Measurements from ENCODE around the gene ATRAID.
"Not testable (repeated sequence)": the region's sequence is repeated elsewhere in the genome, so short reads cannot be mapped to it uniquely, and the experiment has no call there.

ATRAID gene

DNA sequence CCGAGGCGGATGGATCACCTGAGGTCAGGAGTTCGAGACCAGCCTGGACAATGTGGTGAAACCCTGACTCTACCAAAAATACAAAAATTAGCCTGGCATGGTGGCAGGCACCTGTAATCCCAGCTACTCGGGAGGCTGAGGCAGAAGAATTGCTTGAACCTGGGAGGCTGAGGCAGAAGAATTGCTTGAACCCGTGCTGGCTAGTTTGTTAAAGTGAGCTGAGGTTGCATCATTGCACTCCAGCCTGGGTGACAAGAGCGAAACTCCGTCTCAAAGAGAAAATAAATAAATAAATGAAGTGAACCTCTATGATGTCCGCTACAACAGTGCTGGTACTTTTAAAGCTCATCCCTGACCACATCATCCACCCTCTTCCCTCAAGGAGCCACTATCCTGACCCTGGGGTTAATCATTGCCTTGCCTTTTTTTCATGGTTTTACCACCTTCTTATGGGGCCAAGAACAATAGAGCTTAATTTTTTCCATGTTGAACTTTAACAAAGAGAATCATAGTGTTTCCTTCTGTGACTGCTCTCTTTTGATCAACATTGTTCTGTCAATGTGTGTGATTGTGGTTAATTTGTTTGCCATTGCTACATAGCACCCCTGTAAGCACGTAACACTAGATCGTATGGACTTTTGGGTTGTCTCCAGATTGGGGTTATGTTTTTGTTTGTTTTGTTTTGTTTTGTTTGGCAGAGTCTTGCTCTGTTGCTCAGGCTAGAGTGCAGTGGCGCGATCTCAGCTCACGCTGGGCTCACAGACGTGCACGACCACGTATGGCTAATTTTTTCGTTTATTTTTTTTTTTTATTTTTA, 17.1 kb upstream of the ATRAID start:
- no peak for DNase-seq

GRCh38 chr2:27195799-27196198, 16.0 kb upstream of the ATRAID start:
- DNase-seq, result not testable (repeated sequence)

DNA sequence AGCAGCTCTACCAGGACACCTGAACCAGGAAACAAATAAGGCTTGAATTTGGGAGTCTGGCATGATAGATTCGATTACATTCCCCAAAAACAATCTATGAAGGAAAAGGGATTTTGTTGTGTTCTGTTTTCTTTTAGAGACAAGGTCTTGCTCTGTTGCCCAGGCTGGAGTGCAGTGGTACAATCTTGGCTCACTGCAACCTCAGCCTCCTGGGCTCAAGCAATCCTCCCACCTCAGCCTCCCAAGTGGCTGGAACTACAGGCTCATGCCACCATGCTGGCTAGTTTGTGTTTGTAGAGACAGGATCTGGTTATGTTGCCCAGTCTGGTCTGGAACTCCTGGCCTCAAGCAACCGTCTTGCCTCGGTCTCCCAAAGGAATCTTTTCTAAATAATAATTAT, 13.8 kb upstream of the ATRAID start:
- DNase-seq, result not testable (repeated sequence)

DNA sequence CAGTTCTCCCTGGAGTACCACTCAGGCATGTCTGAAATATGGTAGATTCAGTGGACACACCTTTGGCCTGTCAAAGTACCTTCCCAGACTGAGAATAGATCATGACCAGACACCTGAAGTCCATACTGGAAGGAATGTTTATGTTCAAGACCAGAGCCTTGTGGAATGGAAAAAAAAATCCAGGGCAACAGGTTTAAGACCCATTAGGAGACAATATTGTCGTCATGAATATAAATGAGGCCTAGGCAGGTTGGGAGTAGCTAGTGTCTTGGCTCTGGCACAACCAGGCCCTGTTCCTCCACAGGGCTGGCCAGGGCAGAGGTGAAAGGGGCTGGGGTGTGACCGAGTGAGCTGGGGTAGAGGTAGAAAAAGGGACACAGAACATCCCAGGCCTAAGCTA, 13.2 kb upstream of the ATRAID start:
- no peak for DNase-seq

DNA sequence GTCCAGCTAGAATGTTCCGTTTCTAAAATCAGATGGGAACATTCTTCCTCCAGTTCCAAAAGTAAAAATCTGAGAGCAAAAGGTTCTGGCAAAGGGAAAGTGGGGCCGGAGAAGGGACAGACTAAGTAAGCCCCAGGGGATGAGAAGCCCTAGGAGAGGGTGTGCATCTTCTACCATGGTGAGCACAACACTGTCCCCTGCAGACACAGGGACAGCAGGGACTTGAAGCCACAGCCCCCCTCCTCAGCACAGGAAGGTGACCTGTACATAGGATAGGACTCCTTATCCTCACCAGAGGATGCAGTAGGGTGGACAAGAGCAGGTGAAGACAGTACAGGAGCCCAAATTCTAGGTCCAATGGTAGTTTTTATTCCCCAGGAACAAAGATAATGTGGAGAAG, 12.6 kb upstream of the ATRAID start:
- DNase-seq, result no peak

DNA sequence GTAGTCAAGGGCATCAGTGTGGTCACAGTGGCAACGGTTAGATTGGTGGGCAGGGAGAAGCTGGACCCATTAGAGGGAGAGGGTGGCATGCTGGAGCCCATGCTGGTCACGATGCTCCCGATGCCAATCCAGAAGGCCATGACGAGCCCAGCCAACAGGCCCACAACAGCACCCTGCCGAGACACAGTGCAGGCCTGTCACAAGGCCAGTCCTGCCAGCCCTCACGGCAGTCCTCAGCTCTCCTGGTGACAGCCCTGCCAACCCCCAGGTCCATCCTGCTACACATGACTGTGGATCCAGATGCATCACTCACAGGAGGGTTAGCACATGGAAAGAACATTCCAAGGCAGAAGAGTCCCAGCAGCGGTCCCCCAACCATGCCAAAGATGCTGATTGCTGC, 10.2 kb upstream of the ATRAID start:
- DNase-seq, result no peak

DNA sequence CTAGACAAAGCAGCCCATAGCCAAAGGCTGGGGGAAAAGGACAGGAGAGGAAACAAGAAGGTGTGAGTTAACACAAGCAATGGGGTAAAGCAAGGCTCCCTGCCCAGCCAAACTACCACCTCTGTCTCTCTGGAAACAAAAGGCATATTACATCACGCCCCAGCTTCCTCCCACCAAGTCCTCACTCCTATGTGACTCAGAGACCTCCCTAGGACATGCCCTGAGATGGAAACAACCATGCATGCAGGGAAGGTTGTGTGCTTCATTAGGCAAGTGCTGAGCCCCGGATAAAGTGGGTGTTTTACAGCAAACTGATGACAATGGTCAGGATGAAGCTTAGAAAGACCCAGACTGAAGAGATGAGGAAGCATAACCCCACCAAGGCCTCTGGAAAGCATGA, 9.0 kb upstream of the ATRAID start:
- no peak for DNase-seq

DNA sequence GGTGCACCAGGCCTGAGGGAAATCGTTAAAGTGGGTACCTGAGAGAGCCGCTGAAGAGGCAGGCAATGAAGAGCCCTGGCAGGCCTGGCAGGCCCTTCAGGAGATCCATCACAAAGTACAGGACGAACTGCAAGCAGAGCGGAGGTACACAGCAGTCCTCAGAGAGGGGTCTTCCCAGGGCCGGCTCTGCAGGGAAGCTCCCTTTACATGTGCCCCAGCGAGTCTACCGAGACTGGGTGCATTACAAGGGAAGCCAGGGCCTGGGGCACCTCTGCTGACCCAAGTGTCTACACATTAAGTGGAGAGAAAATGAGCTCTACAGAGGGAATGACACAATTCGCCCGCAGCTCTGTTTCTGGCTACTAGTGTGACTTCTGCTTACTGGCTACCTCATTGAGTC, 8.1 kb upstream of the ATRAID start:
- DNase-seq, result no peak

GRCh38 chr2:27204566-27204965, 7.3 kb upstream of the ATRAID start:
- no peak for DNase-seq

DNA sequence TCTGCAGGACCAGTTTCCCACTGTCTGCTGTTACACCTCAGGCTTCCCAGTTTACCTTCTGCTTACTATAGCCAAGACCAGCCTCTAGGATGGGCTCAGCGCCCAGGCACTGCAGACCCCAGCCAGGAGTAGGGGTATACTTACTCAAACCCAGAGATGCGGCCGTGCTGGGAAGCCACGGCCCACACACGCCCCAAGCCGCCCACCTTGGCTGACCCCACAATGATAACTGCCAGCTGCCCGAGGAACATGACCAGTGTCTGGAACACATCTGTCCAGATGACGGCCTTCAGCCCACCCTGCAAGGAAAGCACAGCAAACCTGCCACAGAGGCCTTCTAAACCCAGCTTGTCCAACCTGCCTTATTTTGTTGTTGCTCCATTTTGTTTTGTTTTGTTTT, 6.6 kb upstream of the ATRAID start:
- DNase-seq, result no peak

GRCh38 chr2:27206346-27206745, 5.5 kb upstream of the ATRAID start:
- no peak for DNase-seq

DNA sequence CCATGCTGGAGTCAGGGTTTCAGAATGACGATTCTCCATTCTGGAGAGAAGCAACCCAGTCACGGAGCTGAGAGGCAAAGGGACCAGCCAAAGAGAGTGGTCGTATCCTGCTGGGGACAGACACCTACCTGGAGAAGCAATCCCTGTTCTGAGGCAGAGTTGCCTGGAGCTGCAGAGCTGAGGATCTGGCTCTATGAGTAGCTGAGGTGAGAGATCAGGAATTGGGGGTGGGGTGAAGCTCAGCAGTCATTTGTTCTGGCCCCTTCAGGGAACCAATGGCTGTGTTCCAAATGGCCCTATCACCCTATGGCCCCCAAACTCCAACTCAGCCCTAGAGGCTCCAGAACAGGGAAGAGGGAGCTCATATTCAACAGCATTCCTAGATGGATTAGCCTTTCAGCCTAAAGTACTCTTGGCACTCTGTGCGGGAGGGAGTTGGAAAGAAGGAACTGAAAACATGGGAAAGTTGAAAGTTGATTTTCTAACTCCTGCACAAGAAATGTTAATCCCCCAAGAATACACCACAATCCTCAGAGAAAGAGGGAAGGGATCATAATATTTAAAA, 3.3 kb upstream of the ATRAID start:
- no peak for DNase-seq

DNA sequence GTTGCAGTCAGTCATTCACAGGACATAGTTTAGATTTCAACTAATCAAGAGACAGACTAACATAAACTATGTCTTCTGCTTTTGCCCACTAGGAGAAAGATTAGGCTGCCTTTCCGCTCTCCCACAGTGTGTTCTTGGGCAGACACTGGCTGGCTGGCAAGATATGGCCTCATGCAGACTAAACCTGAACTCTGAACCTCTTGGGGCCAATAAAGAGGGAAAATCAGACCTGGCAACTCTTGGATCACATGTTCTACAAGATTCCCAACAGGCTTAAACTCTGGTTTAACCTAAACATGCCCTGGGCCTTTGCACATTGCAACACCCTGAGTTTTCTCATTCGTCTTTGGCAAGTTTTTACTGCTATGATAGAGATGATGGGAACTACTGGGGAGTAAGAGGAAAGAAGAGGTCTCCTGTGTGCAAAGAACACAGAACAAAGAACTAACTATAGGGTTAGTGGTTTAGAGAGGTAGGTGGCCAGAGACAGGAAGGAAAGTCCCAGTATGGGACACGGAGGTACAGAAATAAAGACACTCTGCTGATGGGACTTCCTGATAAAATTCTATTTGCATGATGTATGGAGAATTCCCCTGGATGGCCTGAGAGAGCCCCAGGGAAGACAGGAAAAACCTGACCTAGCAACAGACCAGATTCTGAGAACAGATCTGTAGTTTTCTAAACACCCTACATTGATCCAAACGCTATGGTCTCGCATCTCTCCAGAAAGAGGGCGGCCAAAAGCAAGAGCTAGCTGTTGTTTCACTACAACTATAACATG, 2.0 kb upstream of the ATRAID start:
- DNase-seq, result no peak

GRCh38 chr2:27211241-27211942, 449 bp upstream of the ATRAID start:
- no peak for DNase-seq

DNA sequence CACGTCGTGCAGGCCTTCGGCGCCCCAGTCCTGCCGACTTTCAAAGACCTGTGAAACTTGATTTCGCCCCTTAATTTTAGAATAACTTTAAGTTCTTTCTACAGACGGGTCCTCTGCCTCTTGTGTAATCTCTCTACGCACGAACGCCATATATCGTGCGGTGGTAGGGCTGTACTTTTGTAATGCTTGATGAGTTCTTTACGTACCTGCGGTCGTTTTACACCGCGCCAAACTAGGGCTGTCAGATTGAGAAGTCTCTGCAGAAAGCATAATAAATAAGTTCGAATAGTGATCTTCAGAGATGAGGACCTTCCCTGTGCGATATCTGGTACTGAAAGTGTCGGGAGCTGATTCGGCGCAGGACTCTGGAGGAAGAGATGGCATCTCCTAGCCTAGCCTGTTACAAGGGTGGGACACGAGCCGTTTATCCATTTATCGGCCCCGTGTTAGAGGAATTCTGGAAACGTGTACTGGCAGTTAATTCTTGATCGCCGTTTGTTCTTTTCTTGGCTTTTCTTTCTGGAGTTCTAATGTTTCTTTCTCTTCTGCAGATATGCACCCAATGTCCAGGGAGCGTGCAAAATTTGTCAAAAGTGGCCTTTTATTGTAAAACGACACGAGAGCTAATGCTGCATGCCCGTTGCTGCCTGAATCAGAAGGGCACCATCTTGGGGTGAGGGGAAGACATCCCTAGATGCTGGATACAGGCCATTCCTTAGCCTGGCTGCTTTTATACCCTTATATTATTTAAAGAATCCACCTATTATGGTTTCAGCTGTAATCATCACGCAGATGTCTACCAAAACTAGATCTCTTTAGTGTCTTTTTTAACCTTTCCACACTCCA, 1.0 kb downstream of the ATRAID start:
- DNase-seq, result peak; percentile 42

- DNase-seq, result no peak
Measured at GRCh38 chr2:27214941-27215340, 3.1 kb downstream of the ATRAID start.

DNA sequence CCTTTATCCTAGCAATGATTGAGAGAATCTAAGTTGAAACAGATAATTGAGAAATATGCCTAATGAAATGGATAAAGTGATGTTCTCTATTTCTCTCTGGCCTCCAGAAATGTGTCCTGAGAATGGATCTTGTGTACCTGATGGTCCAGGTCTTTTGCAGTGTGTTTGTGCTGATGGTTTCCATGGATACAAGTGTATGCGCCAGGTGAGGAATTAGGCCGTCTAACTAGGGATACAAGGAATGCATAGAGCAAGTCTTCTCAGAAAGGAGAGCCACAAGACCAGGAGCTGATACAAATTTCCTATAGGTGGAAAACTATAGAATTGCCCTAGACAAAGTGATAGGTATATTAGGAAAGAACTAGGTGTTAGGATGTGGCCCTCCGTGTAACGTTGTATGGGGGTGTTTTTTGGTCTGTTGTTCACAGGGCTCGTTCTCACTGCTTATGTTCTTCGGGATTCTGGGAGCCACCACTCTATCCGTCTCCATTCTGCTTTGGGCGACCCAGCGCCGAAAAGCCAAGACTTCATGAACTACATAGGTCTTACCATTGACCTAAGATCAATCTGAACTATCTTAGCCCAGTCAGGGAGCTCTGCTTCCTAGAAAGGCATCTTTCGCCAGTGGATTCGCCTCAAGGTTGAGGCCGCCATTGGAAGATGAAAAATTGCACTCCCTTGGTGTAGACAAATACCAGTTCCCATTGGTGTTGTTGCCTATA, 4.7 kb downstream of the ATRAID start:
- DNase-seq, result no peak

DNA sequence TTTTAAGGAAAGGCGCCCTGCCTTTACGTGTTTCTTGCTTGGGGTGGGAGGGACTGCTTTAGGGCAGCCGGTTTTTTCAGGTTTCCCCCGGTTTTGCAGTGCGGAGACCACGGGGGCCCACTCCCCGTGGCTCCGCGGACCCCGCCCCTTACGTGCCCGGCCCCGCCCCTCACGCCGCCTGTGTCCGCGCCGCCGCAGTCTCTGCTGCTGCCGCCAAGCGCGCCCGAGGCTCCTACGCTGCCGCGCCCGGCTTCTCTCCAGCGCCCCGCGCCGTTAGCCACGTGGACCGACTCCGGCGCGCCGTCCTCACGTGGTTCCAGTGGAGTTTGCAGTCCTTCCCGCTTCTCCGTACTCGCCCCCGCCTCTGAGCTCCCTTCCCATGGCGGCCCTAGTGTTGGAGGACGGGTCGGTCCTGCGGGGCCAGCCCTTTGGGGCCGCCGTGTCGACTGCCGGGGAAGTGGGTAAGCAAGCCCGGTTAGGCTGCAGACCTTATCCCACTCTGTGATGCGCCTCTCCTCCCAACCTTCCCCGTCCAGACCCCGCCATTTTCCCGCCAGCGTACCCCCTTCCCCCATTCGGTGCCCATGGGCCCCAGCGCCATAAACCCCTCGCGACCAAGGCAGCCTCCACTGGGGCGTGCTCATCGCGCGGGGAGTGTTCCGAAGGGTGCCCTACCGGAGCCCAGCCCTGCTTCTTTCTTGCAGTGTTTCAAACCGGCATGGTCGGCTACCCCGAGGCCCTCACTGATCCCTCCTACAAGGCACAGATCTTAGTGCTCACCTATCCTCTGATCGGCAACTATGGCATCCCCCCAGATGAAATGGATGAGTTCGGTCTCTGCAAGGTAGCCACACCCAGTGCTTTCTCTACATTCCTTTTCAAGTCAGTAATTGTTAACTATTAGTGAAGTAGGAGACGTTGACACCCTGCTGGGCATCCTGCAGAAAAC, 5.6 kb downstream of the ATRAID start, which contains the start of gene CAD:
TSS of gene CAD (plus strand) at position 197 of the 949 bp plus-strand sequence. CDS start at position 380, 183 bp downstream.
- DNase-seq, result peak; percentile 72

- DNase-seq, result no peak
Measured at GRCh38 chr2:27218614-27219013, 6.8 kb downstream of the ATRAID start.

DNA sequence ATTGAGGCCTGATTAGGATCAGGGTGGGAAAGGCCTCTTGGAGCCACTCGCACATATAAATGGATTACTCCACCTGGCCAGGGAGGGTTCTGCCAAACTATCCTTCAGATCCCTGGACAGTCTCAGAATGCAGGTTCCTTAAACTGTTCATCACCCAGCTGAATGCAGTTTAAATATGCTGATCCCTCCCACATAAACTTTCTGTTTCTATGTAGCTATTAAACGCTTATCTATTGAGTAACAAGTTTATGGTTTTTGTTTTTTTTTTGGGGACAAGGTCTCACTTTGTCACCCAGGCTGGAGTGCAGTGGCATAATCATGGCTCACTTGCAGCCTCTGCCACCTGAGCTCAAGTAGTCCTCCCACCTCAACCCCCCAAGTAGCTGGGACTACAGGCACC, 7.2 kb downstream of the ATRAID start:
- no peak for DNase-seq
